HG02970 (cell line): Measurements from ENCODE around the gene PRELID1.
"Not testable (repeated sequence)": the region's sequence is repeated elsewhere in the genome, so short reads cannot be mapped to it uniquely, and the experiment has no call there.

Experiments
- ATAC-seq: cut with Tn5 transposase; IDR thresholded peaks from one replicate; pipeline ENCODE4 v1.9.1; 2021; ENCODE audit warnings: mild to moderate bottlenecking, moderate library complexity, moderate number of reproducible peaks; ENCODE audit not compliant: unreplicated experiment, low FRiP score

Gene PRELID1

DNA sequence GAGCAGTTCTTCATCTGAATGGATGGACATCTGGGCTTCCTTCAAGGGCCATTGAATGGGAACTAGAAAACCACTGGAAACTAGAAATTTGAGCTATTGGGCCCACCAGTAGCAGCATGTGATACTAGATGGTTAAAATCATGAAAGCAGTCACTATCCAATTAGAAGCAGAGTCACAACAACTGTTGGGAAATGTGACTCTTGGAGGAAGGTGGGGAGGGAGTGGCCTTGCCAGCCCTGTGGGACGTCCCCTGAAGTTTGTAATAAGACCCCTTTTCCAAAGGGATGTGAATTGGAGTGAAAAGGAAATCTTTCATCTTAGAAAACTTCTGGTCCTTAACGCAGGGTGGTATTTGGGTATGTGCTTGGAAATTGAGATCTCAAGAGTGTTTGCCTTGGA, 5.7 kb upstream of the PRELID1 start:
- ATAC-seq = no peak

DNA sequence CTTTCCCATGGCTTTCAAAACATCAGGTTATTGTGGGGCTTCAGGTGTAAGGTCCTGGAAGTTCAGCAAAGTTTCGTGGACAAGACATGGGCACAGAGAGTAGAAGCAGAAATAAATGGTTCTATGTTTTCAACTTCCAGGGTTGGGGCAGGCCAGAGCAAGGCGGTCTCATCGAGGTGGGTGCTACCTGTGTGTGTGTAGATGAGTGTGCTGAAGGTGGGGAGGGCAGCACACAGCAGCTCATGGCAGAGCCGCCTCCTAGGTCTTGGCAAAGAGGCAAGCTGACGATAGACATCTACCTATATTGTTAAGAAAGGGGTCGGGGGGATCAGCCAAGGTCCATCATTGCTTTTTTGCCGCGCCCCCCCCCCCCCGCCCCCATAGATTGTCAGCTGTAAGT, 3.9 kb upstream of the PRELID1 start:
- no peak for ATAC-seq

- no peak for ATAC-seq
These were observed 3.2 kb upstream of the PRELID1 start for GRCh38 chr5:177300236-177300880.

DNA sequence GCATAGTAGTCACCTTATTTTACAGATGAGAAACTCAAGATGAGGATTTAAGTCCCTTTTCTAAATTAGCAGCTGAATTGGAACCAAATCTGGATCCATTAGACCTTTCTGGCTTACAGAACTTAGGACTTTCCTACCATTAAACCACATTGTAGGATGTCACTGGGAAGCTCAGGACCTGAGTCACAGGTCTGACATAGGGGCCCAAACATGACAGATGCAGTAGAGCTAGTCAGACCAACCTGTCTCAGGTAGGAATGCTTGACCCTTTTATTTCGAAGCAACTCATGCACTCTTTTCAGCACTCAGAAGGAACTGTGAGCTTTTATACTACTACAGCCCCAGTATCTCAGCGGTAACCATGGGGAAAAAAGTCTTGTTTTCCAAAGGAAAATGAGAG, 2.6 kb upstream of the PRELID1 start:
- ATAC-seq = no peak

DNA sequence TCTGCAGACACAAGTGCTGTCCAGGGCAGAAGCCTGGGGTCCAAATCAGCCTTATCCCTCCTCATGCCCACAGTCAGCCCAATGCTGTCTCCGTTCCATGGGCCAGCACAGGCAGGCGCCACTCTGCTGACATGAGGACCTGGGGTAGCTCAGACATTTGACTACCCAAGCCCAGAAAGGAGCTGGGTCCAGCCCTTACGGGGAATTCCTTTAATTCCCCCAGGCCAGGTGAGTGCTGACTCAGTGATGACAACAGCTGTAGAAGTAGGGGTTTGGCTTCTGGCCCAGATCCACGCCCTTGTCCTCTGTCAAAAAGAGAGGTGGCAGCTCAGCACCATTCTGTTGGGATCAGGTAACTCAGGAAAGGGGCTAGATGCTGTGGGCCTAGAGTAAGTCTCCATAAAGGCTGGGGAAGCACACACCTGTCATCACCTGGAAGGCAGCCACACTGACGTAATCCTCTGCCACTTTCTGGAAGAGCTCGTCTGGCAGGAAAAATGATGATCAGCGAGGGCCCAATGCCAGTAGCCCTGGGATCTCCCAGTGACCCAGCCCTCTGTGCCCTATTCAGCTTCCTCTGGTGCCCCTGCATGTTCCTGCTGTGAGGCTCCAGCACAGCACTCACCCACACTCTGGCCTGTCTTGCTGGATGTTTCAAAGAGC, 2.0 kb upstream of the PRELID1 start:
- ATAC-seq = no peak

DNA sequence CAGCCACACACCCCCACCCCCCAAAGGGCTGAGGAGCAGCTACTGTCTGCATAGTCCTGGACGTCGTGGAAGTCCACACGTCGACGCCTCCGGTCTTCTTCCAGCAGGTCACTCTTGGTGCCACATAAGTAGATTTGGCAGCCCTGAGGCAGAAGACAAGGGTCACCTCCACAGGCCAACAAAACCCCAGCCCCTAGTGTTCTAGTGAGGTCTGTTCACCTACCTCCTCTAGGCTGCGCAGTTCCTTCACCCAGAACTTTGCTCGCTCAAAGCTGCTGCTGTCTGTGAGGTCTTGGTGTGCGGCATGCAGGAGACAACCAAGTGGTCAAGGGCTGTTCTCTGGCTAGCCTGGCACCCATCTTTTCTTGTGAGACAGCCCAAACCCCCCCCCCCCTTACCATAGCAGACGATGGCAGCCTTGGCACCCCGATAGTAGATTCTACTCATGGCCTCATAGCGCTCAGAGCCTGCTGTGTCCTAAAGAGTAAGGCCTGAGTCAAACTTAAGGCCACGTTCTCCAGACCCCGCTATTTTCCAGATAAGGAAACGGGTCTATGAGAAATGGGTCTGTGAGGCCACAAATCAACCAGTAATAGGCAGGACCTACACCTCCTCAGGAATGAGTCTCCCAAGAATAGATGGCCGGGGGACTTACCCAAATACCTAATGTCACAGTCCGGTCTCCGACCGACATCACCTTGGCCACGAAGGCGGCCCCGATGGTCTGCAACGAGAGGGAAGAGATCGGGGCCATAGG, 1.1 kb upstream of the PRELID1 start:
- no peak for ATAC-seq

DNA sequence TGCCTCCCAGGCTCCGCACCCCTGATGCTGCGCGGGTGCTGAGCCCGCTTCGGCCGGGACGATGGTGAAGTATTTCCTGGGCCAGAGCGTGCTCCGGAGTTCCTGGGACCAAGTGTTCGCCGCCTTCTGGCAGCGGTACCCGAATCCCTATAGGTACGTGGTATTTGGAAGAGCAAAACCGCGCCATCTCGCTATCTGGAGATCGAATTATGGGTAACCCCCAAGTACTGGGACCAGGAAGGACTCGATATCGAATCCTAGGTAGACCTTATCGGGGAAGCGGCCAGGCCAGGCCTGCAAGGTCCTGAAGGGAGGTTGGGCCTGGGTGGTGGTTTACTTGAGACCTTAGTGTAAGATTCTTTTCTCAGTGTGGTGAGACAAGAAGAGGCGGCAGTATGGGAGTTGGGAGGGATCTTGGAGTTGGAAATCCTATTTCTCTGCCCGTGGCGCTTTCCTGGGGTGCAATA, 359 bp downstream of the PRELID1 start:
- peak; percentile 3 for ATAC-seq

DNA sequence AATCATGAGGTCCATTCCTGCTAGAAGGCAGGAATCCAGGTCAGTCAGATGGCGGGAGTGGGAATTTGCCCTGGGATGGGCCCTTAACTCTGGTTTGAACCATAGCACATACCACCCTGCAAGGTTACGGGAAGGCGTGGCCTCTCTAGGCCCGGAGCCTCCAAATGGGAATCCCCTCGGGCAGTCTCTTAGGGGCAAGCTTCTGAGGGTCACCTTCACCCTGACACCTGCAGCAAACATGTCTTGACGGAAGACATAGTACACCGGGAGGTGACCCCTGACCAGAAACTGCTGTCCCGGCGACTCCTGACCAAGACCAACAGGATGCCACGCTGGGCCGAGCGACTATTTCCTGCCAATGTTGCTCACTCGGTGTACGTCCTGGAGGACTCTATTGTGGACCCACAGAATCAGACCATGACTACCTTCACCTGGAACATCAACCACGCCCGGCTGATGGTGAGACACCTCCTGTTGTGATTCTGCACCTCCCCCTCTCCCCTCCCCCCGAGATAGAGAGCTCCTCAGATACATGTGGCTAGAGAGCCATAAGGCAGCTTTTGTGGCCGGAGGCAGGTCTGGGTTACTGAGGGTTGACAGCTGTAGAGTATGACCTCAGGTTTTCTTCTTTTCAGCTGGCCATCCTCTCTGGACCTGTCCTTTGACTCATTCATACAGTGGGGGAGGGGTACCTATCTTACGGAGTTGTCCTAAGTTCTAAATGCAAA, 957 bp downstream of the PRELID1 start:
- no peak for ATAC-seq

GRCh38 chr5:177306103-177306640, 2.6 kb downstream of the PRELID1 start:
- ATAC-seq = not testable (repeated sequence)

- ATAC-seq = no peak
These were observed 3.3 kb downstream of the PRELID1 start for GRCh38 chr5:177306674-177307543.

GRCh38 chr5:177307544-177308363, 4.2 kb downstream of the PRELID1 start:
- ATAC-seq = no peak

GRCh38 chr5:177308740-177309139, 5.1 kb downstream of the PRELID1 start:
- no peak for ATAC-seq

GRCh38 chr5:177309351-177310191, 6.0 kb downstream of the PRELID1 start:
- no peak for ATAC-seq

- no peak for ATAC-seq
These were observed 6.7 kb downstream of the PRELID1 start for GRCh38 chr5:177310332-177310731.

- ATAC-seq = no peak
These were observed 7.3 kb downstream of the PRELID1 start for GRCh38 chr5:177310757-177311391.

GRCh38 chr5:177311392-177311722, 7.8 kb downstream of the PRELID1 start:
- no peak for ATAC-seq
